ENCODE results near the gene CARMIL1. TPM values are rescaled to one million over a fixed set of nuclear protein-coding genes. Genes with fewer than 3 reads are reported as not detected.

CARMIL1 gene
- total RNA-seq, 1 experiment from 2014 or later: 23.6 TPM

- Histone ChIP-seq H3K56ac (ENCODE audit: insufficient read length, low read depth, low read length) (no peak overlapping the region), H2BK12ac (ENCODE audit: insufficient read length, low read depth, low read length) (no peak overlapping the region), H2BK20ac (ENCODE audit: low read depth, low read length, poor library complexity, severe bottlenecking) (no peak overlapping the region), H3K79me1 (ENCODE audit: insufficient read depth, low read depth, low read length, poor library complexity, severe bottlenecking) (peaks cover 3% of the 10 kb centered on the region), H2AFZ (ENCODE audit: low read length) (no peak overlapping the region), H3K4me1 (ENCODE audit: insufficient read depth, low read length) (peaks cover 2% of the 10 kb centered on the region), H3K9me3 (ENCODE audit: control insufficient read depth, low read depth, low read length) (no peaks in the 10 kb centered on the region), H3K14ac (ENCODE audit: insufficient read depth, low read length) (no peak overlapping the region), H3K79me2 (ENCODE audit: insufficient read depth, low read length) (peaks cover 2% of the 10 kb centered on the region; the same call in 1 of the 2 replicates), H3K23me2 (ENCODE audit: insufficient read length, low read depth, low read length, poor library complexity, severe bottlenecking) (no peaks in the 10 kb centered on the region), H3K27ac (ENCODE audit: insufficient read length, low read depth, low read length) (no peak overlapping the region), H2BK5ac (ENCODE audit: insufficient read length, low read length) (no peak overlapping the region), H2BK120ac (ENCODE audit: low read depth, low read length, poor library complexity, severe bottlenecking) (no peak overlapping the region), H2BK15ac (ENCODE audit: low read depth, low read length) (no peak overlapping the region), H4K8ac (replicated peaks; ENCODE audit: insufficient read length, low read depth, low read length) (no peak overlapping the region), H4K91ac (ENCODE audit: insufficient read length, low read depth, low read length) (no peak overlapping the region), H3K27me3 (ENCODE audit: insufficient read depth, low read length) (no peaks in the 10 kb centered on the region), H3K18ac (ENCODE audit: insufficient read length, low read depth, low read length) (no peak overlapping the region), H4K5ac (ENCODE audit: insufficient read length, low read depth, low read length) (no peak overlapping the region), H4K20me1 (ENCODE audit: control insufficient read depth, insufficient read depth, insufficient read length) (no peaks in the 10 kb centered on the region), H3K4ac (ENCODE audit: low read depth, low read length) (no peak overlapping the region), H3K23ac (ENCODE audit: insufficient read length, low read depth, low read length) (no peak overlapping the region), H3T11ph (ENCODE audit: low read length) (no peak overlapping the region), H3K4me2 (ENCODE audit: insufficient read depth, insufficient read length, low read length) (no peak overlapping the region), H2AK5ac (ENCODE audit: insufficient read length, low read length) (no peak overlapping the region), H3K9ac (ENCODE audit: extremely low read depth, insufficient read length, low read length) (no peak overlapping the region)
- Mint-ChIP-seq H3K27me3 (ENCODE audit: low read depth) (no peaks in the 10 kb centered on the region), H3K27ac (peak overlapping the region in 1 of 3 experiments; percentile 20; a peak in 2 of 7 replicates), H3K9me3 (no peaks in the 10 kb centered on the region), H3K4me1 (peaks cover 41 to 52% of the 10 kb centered on the region in 2 experiments), H3K36me3 (ENCODE audit: insufficient read depth in 1 of 3, low read depth in 3 of 3) (no peaks in the 10 kb centered on the region), H3K4me3 (no peak overlapping the region)
- no peak for TF ChIP-seq CTCF (conservative IDR thresholded peaks at IDR 0.05)
- no CpG with 5 or more reads among the region's 5 CpGs for WGBS (ENCODE audit: extremely low coverage, insufficient read length, low lambda C conversion rate)
- DNase-seq: no peak
Measured at GRCh38 chr6:25401711-25402110, 122.5 kb downstream of the CARMIL1 start.

Data from H9 (cell line).